ENCODE data around the gene GRB10.
A peak's percentile ranks its signal among the peaks of the same experiment; 100 is the strongest.
"Not testable (repeated sequence)": the region's sequence is repeated elsewhere in the genome, so short reads cannot be mapped to it uniquely, and the experiment has no call there.

The GRB10 gene

GRCh38 chr7:50743893-50744292 is 38.8 kb downstream of the GRB10 start:
- no peak for DNase-seq (ENCODE audit: low read depth in 2 of 2)

GRCh38 chr7:50743016-50743415 is 39.7 kb downstream of the GRB10 start:
- no peak for DNase-seq (ENCODE audit: low read depth in 2 of 2)

DNA sequence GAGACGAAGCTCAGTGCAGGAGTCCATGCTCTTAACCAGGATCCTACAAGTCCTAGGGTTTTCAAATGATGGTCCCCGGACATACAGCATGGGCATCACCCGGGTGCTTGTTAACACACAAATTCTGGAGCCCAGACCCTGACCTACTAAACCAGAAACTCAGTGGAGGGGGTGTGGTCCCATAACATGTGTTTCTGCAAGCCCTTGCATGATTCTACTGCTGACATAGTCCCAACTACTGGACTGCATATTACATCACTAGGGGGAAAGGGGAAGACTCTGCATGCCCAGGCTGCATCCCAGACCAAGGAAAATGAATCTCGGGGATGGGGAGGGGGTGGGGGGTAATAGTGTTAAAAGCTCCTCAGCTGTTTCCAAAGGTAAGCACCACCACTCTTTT is 40.3 kb downstream of the GRB10 start:
- DNase-seq (ENCODE audit: low read depth in 2 of 2): no peak

GRCh38 chr7:50739744-50740435 is 42.8 kb downstream of the GRB10 start:
- peak in 1 of 2 donors; percentile 20 for DNase-seq (ENCODE audit: low read depth in 2 of 2)

DNA sequence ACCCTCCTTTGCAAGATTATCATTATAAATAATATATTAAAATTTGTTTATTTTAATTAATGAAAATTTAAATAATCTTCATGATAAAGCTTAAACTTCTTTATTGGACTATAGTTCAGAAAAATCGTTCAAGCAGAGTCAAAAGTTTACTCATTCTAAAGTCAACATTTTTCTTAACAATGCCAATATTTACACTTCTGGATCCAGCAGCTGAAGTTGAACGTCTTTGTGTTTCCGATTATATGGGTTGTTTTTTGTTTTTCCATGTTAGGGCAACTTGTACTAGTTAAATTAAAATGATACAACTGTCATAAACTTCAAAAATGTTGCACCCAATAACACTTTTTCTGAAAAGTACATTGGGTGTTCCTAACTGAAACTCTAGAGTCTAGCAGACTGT is 43.8 kb downstream of the GRB10 start:
- no peak for DNase-seq (ENCODE audit: low read depth in 2 of 2)

DNA sequence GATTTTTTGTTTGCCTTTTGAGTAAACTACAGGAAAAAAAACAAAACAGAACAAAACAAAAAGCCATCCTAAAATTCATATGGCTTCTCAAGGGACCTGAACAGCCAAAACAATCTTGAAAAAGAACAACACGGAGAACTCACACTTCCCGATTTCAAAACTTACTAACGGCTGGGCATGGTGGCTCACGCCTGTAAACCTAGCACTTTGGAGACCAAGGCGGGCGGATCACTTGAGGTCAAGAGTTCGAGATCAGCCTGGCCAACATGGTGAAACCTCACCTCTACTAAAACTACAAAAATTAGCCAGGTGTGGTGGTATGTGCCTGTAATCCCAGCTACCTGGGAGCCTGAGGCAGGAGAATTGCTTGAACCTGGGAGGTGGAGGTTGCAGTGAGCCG is 46.9 kb downstream of the GRB10 start:
- DNase-seq (ENCODE audit: low read depth in 2 of 2): not testable (repeated sequence)

GRCh38 chr7:50735333-50735732 is 47.4 kb downstream of the GRB10 start:
- no peak for DNase-seq (ENCODE audit: low read depth in 2 of 2)

DNA sequence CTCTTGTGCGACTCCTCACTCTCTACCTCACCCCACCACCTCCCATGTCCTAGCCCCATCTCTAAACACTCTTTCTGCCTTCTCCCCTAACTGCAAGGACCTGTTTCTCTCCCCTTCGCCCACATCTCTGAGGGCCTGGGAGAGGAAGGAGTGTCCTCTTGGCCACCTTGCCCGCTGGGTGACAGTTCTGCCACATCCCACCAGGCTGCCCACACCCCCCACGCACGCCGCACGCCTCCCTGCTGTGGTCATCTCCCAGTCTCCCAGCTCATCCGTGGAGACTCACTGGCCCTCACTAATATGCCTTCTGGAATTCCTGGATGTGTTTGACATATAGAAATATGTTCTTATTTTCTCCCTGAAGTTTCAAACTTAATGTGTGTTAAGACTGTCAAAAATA is 48.5 kb downstream of the GRB10 start:
- no peak for DNase-seq (ENCODE audit: low read depth in 2 of 2)

DNA sequence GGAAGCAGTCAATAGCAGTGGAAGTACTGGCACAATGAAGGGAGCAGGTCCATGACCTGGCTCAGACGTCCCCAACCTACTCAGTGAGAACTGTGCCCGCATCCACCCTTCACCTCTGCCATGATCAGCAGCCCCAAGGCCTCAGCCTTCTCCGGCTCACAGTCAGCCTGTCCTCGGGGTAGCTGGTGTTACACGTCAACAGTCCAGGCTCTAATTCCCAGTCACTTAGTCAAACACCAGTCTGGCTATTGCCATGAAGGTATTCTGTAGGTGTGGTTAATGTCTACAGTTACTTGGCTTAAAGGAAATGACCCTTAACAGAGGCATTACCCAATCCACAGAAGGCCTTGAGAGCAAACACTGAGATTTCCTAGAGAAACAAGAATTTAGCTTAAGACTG is 49.1 kb downstream of the GRB10 start:
- no peak for DNase-seq (ENCODE audit: low read depth in 2 of 2)

DNA sequence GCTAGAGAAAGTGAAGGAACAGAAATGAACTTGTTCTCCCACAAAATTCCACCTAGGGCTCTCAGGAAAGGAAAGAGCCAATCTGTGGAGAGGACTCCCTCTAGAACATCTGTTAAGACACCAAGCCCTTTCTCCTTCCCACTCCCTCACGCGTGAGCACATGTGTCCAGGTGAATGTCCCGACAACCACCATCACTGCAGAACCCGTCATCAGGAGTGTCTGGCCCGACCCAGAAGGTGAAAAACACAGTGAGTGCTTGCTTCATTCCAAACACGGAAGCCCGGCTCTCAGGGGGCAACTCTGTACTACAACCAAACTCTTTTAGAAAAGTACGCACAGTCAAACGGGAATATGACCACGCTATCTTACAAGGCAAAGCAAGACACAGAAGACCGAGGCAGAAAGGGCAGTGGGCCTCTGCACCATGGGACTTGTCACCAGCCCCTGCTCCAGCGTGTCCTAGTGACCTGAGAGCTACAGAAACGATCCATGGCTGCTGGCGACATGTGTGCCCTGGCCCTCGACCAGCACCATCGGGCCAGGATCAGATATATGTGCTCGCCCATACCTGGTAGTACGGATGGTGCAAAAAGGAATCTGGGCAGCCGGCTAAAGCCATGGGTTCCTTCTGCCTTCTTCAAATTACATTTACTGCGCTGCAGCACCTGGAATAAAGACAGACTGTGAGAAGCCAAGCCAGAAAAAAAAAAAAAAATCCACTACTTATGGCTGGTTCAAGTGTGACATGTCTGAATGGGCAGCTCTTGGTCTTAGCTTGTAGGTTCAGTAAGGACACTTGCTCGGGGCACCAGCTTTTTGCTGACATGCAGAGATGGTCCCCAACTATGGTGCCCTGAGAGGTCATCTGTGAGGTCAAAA is 50.8 kb downstream of the GRB10 start:
- DNase-seq (ENCODE audit: low read depth in 2 of 2): no peak

DNA sequence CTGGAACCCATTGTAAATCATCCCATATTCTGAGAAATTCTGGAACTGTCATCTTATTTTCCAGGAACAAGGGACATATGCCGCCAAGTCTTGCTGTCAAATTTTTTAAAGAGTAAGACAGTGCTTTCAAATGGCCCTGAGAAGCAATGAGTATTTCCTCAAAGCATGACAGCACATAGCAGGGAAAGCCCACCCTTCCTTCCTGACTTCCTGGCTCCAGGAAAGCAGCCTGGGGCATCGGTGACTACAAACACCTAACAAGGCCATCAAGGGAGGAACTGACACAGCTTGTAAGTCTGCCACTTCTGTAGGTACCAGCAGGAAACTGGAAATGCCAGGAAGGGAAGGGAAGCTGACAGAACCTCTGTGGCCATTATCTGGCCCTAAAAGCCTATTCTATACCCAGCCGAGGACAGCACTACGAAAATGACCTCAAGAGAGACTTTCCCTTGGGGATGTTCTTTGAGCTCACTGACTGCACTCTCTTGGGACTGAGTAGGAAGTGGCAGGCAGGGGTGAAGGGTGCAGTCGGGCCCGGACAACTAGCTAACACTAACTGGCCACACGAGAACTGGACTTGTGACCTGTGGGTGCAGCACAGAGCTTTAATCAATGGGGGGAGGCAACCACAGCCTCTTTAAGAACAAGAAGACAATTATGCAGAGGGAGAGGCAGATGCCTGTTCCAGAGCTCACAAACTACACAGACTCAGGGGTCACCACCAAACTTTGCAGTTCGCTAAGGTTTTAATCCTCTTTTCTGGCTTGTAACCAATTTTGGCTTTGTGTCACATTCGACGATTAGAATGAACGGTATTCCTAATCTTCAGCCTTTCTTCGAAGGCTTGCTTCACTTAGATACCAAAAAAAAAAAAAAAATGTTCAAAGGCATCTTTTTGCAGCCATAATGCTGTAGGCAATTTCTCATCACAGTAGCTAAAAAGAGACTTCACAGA is 52.0 kb downstream of the GRB10 start:
- DNase-seq (ENCODE audit: low read depth in 2 of 2): no peak

DNA sequence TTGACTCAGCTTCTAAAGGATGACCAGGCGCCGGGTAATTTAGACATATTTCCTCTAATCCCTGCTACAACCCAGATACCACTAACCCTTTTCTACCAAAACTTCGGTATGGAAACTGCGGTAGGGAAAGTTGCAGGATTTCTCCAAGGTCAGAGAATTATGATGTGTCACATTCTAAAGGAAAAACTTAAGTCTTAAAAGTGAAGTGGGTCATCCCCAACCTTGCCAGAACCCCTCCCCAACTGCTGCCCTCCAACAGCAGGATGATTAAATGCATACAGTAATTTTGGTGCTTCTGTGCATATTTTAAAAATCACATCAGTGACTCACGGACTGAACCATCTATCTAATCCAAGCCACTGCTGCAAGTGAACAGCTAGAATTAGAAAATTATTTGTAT is 52.7 kb downstream of the GRB10 start:
- no peak for DNase-seq (ENCODE audit: low read depth in 2 of 2)

DNA sequence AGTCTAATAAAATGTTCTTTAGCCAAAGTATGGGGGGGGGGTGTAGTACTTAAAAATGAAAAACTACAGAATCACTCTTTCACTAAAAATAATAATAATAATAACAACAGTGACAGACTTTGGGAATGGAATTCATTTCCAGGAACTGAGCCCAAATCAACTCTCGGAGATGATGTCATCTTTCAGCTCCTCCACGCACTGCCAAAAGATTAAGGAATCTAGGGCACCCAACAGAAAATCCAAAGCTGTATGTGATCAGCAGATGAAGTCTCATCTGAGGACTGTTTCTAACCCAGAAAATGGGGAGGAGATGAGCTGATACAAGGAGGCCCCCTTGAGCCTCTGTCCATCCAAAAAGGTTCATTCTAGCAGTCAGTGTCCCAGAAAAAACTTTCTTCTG is 54.5 kb downstream of the GRB10 start:
- DNase-seq (ENCODE audit: low read depth in 2 of 2): no peak

DNA sequence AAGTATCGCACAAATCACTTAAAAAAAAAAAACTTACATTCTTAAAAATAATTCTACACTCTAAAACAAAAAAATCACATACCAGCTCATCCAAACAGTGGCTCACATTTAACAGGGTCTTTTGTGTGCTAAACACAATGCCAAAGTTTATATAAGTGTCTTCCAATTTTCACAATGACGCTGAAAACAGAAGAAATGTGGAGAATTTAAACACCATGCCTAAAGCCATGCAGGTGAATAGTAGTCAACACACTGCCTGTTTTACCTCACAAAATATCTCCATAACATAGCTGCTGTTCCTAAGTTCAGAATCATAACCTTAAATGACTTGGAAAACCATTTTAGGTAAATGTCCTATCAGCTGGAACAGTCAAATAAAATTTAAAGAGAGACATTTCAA is 55.0 kb downstream of the GRB10 start:
- DNase-seq (ENCODE audit: low read depth in 2 of 2): no peak

- DNase-seq (ENCODE audit: low read depth in 2 of 2): no peak
Measured at GRCh38 chr7:50727072-50727471, 55.6 kb downstream of the GRB10 start.

- no peak for DNase-seq (ENCODE audit: low read depth in 2 of 2)
Measured at GRCh38 chr7:50725774-50726173, 56.9 kb downstream of the GRB10 start.

GRCh38 chr7:50724526-50725520 is 57.9 kb downstream of the GRB10 start:
- DNase-seq (ENCODE audit: low read depth in 2 of 2): no peak

- DNase-seq (ENCODE audit: low read depth in 2 of 2): no peak
Measured at GRCh38 chr7:50723888-50724287, 58.8 kb downstream of the GRB10 start.

GRCh38 chr7:50723173-50723572 is 59.5 kb downstream of the GRB10 start:
- no peak for DNase-seq (ENCODE audit: low read depth in 2 of 2)

- DNase-seq (ENCODE audit: low read depth in 2 of 2): no peak
Measured at GRCh38 chr7:50721661-50722259, 60.9 kb downstream of the GRB10 start.
